ENCODE results near the gene MORN1. TPM values are rescaled to one million over a fixed set of nuclear protein-coding genes. Genes with fewer than 3 reads are reported as not detected.
A peak's percentile ranks its signal among the peaks of the same experiment; 100 is the strongest.

Gene MORN1
- total and polyA plus RNA-seq, 10 of the 15 experiments (the other 5 are each of a cell fraction or from before 2014, with no cell fraction given), result 0.76 to 7.9 (median 5.5) TPM

DNA sequence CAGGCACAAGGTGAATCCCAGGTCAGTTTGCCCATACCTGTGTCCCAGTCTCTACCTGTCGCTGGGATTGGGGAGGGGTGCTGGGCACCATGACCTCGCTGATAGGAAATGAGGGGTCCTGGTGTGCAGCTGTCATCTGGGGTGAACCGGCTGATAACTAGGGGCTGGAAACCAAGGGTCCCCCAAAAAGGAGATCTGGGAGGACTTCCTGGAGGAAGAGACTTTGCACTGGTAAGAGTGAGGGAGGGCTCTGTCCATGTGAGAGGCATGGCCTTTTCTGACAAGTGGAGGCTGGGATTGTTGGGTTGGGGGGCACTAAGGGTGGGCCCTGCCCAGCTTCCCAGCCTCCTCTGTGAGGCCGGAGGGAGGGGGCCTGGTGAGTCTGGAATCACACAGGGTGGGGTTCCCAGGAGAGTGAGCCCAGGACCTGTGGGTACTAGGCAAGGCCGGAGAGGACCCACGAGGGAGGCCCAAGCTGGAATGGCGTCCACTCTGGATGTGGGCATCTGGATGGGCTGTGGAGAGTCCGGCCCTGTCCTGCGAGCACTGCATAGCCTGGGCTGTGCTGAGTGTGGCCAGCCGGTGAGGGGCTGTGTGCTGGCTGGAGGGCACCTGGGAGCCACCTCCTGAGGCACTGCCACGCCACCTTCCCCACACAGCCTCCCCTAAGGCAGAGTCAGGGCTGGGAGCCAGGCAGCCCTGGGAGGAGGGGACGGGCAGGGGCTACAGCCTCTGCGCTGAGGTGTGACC, 25.9 kb upstream of the MORN1 start:
- H3K27me3 ChIP-seq (replicated peaks in 1 of 2; ENCODE audit: control insufficient read depth in 2 of 2, insufficient read depth in 2 of 2, low read length in 1 of 2), result no peaks in the 10 kb centered on the region
- no peak for ATAC-seq
- TF ChIP-seq STAT3 (IDR thresholded peaks at IDR 0.05; ENCODE audit: low read depth, low read length), result no peak
- no peak for TF ChIP-seq HDAC6 (IDR thresholded peaks at IDR 0.05; ENCODE audit: unreplicated experiment)
- TF ChIP-seq, protein P1, sequence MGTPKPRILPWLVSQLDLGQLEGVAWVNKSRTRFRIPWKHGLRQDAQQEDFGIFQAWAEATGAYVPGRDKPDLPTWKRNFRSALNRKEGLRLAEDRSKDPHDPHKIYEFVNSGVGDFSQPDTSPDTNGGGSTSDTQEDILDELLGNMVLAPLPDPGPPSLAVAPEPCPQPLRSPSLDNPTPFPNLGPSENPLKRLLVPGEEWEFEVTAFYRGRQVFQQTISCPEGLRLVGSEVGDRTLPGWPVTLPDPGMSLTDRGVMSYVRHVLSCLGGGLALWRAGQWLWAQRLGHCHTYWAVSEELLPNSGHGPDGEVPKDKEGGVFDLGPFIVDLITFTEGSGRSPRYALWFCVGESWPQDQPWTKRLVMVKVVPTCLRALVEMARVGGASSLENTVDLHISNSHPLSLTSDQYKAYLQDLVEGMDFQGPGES (IDR thresholded peaks at IDR 0.05), result no peak
- TF ChIP-seq SIX5 (IDR thresholded peaks at IDR 0.05; ENCODE audit: low read depth, low read length, severe bottlenecking), result no peak
- TF ChIP-seq ASH2L (IDR thresholded peaks at IDR 0.05; ENCODE audit: borderline replicate concordance, low read depth), result no peak
- no peak for TF ChIP-seq SPI1 (IDR thresholded peaks at IDR 0.05; ENCODE audit: borderline replicate concordance, insufficient read depth, low read depth, low read length)
- TF ChIP-seq POLR2A (IDR thresholded peaks at IDR 0.05; ENCODE audit: low read depth, low read length), result no peak
- TF ChIP-seq RAD21 (IDR thresholded peaks at IDR 0.05; ENCODE audit: insufficient read depth, low read depth, low read length), result no peak
- TF ChIP-seq FOXM1 (IDR thresholded peaks at IDR 0.05; ENCODE audit: low read depth, low read length), result no peak
- TF ChIP-seq CEBPB (IDR thresholded peaks at IDR 0.05; ENCODE audit: borderline replicate concordance in 1 of 2, low read depth in 2 of 2, low read length in 2 of 2), result no peak
- no peak for TF ChIP-seq YBX1 (IDR thresholded peaks at IDR 0.05)
- TF ChIP-seq, protein P2, sequence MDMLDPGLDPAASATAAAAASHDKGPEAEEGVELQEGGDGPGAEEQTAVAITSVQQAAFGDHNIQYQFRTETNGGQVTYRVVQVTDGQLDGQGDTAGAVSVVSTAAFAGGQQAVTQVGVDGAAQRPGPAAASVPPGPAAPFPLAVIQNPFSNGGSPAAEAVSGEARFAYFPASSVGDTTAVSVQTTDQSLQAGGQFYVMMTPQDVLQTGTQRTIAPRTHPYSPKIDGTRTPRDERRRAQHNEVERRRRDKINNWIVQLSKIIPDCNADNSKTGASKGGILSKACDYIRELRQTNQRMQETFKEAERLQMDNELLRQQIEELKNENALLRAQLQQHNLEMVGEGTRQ (IDR thresholded peaks at IDR 0.05; ENCODE audit: borderline replicate concordance, low read depth, low read length), result no peak
- TF ChIP-seq, protein P3, sequence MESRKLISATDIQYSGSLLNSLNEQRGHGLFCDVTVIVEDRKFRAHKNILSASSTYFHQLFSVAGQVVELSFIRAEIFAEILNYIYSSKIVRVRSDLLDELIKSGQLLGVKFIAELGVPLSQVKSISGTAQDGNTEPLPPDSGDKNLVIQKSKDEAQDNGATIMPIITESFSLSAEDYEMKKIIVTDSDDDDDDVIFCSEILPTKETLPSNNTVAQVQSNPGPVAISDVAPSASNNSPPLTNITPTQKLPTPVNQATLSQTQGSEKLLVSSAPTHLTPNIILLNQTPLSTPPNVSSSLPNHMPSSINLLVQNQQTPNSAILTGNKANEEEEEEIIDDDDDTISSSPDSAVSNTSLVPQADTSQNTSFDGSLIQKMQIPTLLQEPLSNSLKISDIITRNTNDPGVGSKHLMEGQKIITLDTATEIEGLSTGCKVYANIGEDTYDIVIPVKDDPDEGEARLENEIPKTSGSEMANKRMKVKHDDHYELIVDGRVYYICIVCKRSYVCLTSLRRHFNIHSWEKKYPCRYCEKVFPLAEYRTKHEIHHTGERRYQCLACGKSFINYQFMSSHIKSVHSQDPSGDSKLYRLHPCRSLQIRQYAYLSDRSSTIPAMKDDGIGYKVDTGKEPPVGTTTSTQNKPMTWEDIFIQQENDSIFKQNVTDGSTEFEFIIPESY (IDR thresholded peaks at IDR 0.05), result no peak
- TF ChIP-seq, protein P4, sequence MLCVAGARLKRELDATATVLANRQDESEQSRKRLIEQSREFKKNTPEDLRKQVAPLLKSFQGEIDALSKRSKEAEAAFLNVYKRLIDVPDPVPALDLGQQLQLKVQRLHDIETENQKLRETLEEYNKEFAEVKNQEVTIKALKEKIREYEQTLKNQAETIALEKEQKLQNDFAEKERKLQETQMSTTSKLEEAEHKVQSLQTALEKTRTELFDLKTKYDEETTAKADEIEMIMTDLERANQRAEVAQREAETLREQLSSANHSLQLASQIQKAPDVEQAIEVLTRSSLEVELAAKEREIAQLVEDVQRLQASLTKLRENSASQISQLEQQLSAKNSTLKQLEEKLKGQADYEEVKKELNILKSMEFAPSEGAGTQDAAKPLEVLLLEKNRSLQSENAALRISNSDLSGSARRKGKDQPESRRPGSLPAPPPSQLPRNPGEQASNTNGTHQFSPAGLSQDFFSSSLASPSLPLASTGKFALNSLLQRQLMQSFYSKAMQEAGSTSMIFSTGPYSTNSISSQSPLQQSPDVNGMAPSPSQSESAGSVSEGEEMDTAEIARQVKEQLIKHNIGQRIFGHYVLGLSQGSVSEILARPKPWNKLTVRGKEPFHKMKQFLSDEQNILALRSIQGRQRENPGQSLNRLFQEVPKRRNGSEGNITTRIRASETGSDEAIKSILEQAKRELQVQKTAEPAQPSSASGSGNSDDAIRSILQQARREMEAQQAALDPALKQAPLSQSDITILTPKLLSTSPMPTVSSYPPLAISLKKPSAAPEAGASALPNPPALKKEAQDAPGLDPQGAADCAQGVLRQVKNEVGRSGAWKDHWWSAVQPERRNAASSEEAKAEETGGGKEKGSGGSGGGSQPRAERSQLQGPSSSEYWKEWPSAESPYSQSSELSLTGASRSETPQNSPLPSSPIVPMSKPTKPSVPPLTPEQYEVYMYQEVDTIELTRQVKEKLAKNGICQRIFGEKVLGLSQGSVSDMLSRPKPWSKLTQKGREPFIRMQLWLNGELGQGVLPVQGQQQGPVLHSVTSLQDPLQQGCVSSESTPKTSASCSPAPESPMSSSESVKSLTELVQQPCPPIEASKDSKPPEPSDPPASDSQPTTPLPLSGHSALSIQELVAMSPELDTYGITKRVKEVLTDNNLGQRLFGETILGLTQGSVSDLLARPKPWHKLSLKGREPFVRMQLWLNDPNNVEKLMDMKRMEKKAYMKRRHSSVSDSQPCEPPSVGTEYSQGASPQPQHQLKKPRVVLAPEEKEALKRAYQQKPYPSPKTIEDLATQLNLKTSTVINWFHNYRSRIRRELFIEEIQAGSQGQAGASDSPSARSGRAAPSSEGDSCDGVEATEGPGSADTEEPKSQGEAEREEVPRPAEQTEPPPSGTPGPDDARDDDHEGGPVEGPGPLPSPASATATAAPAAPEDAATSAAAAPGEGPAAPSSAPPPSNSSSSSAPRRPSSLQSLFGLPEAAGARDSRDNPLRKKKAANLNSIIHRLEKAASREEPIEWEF (IDR thresholded peaks at IDR 0.05; ENCODE audit: insufficient replicate concordance, low read depth, low read length), result no peak

More for the DNA sequence above, 25.9 kb upstream of the MORN1 start:
- POLR2A ChIA-PET, result no interaction called here
- H4K20me1 ChIP-seq (ENCODE audit: control insufficient read depth, insufficient read depth), result no peaks in the 10 kb centered on the region
- no TSS peak for BruUV-seq (replicated peaks)
- H3K79me2 ChIP-seq (ENCODE audit: control insufficient read depth, insufficient read depth, low read length), result peaks cover 12% of the 10 kb centered on the region
- no peak overlapping the region for H3K9ac ChIP-seq (ENCODE audit: control insufficient read depth, insufficient read depth, low read length)
- RAD21 ChIA-PET (ENCODE audit: unreplicated experiment), result interaction anchor here (3.2 kb wide), 1 partner anchor 109 kb away, joined by 13 read pairs; the partner anchor contains the start of gene PANK4
- no peaks in the 10 kb centered on the region for H3K36me3 ChIP-seq (ENCODE audit: control insufficient read depth in 2 of 2, insufficient read depth in 2 of 2, low read length in 1 of 2)
- CTCF ChIA-PET, result interaction anchor here (0.6 to 3.4 kb wide), 3 partner anchors 56 to 130 kb away, joined by 3 to 37 read pairs (median 15); partner anchors contain the start of gene PANK4
- DNase-seq (ENCODE audit: low read depth, low spot score) (no peak), FAIRE-seq (no peak)
- WGBS (ENCODE audit: insufficient coverage, insufficient replicate concordance, low lambda C conversion rate, missing lambda C conversion rate), result 71% methylated on average over 13 of the region's 13 CpGs
- no peaks in the 10 kb centered on the region; the same call in 2 of the 3 replicates for H3K9me3 ChIP-seq (replicated peaks; ENCODE audit: control insufficient read depth, insufficient read depth, low read length)
- in situ Hi-C loops (cut with MboI) (loop anchor here (10.0 kb wide), 1 partner anchor 378 kb away; no protein-coding TSS in a partner anchor), intact Hi-C loops (cut with micrococcal nuclease; ENCODE audit: unreplicated experiment) (no loop called here)
- peak overlapping the region; percentile 17; the same call in 1 of the 2 replicates for H3K4me2 ChIP-seq (ENCODE audit: control insufficient read depth, insufficient read depth)
- H3K27ac ChIP-seq (ENCODE audit: control insufficient read depth, insufficient read depth), result no peak overlapping the region
- SMC1A ChIA-PET (ENCODE audit: uncharacterized antibody, unreplicated experiment), result no interaction called here
- H3K4me1 ChIP-seq (ENCODE audit: control insufficient read depth, insufficient read depth, low read length), result peaks cover 23% of the 10 kb centered on the region
- H3K4me3 ChIP-seq, result no peak overlapping the region
- H2AFZ ChIP-seq (ENCODE audit: control insufficient read depth, low read depth, low read length), result no peak overlapping the region

Measured in GM12878 (cell line).